ENCODE measurements around the gene RPLP1.
A peak's percentile ranks its signal among the peaks of the same experiment; 100 is the strongest.

Gene RPLP1

DNA sequence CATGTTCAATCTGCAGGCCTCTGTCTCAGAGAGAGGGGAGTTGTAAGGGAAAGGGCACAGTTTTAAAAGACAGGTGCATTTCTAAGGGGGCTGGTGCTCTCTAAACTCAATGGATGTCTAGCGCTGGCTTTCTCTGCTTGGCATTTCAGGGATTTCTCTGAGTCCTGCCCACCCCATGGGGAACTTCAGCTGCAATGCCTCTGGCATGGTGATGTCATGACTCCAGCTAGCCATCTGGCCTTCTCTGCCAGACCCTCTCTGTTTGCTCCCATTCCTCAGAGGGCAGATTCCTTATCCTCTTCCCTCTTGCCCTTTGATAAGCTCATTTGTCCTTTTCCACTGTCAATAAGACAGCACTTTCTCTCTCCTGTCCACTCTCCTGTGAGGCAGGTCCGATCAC lies 40.8 kb downstream of the RPLP1 start:
- no peak for DNase-seq

DNA sequence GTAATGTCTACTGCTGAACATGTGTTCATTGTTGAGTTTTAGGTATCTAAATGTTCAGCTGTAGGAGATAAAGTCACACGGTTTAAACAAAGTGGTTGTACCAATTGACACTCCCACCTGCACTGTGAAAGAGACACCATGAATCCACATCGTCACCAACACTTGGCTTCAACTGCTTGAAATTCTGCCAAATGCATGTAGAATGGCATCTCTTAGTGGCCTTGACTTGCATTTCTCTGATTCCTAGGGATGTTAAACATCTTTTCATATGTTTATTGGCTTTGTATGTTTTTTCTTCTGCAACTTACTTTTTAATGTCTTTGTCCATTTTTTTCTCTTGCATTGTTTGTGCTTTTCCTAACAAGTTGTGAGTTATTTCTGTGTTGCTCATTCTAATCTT lies 43.4 kb downstream of the RPLP1 start:
- DNase-seq, result no peak

GRCh38 chr15:69497076-69497475 lies 44.5 kb downstream of the RPLP1 start:
- no peak for DNase-seq

DNA sequence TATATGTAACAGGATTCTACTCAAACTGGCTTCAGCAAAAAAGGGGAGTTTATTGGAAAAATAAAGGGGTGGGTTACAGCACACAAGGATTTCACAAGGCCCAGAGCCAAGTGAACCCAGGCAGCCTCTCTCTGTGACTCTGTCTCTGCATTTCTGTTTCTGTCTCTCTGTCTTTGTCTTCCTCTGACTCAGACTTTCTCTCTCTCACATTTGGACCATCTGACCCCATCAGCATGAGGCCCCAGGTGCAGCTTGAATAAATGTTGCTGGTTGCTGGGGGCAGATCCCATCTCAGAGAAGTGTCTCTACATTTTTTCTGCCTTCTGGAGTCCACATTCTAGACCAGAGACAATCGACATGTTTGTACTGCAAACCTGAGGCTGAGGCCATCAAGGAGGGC lies 45.0 kb downstream of the RPLP1 start:
- no peak for DNase-seq

- no peak for DNase-seq
These were observed 45.7 kb downstream of the RPLP1 start for GRCh38 chr15:69498282-69498681.

DNA sequence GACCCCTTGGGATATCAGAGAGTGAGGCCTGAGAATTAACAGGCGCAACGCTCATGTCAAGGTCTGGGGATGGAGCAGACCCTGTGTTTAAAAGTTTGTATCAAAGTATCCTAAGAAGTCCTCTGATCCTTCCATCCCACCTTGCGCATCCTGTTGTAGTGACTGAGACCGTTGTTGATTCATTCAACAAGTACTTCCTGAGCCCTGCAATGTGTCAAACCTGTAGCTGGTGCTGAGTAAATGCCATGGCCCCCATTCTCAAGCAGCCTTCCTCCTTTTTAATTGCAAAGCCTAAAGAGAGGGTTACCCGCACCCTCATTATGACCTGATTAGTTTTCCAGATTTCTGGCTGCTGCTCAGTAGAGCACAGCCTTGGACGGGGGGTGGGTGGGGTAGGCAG lies 46.4 kb downstream of the RPLP1 start:
- no peak for DNase-seq

DNA sequence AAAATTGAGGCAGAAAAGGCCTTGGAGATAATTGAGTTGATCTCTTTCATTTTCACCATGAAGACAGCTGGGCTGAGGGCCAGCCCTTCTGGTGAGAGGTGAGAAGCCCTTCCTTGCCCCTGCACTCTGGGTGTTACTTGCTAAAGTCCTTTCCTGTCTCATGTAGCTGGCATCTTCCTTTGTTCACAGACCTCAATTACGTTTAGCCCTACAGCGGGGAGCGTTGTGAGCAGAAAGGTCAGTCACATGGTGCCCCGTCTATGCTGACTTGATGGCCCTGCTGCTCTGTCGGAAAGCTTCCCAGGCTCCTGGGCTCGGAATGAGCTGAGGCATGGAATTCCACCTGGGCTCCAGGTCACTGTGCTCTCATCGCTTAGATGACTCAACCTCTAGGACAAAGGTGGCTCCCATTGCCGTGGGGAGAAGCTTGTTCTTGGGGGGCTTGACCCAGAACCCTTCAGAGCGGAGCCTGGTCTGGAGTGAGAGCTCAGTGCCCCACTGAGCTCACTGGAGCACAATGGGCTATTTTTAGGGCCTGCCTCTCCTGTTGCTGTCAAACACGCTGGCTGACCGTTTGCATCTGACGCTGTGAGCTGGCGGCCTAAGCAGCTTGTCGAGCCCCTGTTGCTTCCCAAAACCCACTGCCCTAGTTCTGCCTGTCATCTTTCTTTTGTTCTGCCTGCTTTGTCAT lies 47.0 kb downstream of the RPLP1 start:
- DNase-seq, result peak; percentile 23

DNA sequence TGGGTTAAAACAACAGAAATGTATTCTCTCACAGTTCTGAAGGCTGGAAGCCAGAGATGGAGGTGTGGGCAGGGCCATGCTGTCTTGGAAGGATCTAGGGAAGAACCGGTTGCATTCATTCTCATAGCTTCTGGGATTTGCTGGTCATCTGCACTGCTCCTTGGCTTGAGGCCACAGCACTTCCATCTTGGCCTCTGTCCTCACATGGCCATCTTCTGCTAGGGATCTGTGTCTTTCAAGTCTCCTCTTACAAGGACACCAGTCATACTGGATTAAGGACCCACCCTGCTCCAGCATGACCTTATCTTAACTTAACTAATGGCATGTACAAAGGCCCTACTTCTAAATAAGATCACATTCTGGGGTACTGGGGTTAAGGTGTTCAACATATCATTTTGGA lies 47.7 kb downstream of the RPLP1 start:
- DNase-seq, result no peak

GRCh38 chr15:69501456-69501855 lies 48.8 kb downstream of the RPLP1 start:
- no peak for DNase-seq

- DNase-seq, result no peak
These were observed 49.9 kb downstream of the RPLP1 start for GRCh38 chr15:69502470-69503045.

DNA sequence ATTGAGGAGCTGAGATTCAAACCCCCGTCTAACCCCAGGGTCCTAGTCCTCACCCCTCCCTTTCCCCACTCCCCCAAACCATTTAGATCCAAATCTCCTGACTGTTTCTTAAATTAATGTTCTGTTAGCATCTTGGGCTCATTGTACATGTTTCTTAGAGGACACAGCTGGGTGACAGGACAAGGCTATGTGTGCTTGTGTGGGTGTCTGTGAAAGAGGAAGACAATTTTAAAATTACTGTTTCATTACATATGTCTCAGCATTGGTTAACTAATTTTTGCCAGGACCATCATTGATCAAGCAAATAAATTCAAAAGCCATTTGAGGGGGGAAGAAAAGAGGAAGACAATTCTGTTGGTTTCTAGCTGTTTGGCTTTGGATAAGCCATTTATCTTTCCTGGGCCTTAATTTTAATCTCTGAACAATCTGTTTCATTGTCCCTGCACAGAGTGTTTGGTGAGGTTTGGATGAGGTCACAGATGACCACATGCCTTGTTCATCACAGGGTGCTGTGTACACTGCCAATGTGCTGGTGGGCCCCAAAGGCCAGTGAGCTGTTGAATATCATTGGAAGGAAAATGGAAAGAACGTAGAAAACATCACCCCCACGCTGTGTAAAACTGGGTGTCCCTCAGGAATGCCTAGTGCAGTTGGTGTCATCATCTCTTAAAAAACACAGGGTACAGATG lies 51.9 kb downstream of the RPLP1 start:
- no peak for DNase-seq

All from right kidney (tissue), 1 donor.